Uterus (tissue), 2 donors: ENCODE results near the gene ASPSCR1.

Experiments
- CTCF ChIP-seq, 4 experiments: fragments of 200-600 bp in 2 of 4; fragments of 450-650 bp in 2 of 4; sonication (generic) in 2 of 4; IDR thresholded peaks; one replicate each; pipeline ENCODE4 v1.5.1; 2016 to 2019; ENCODE audit warnings: antibody characterized with exemption in 4 of 4, mild to moderate bottlenecking in 2 of 4, moderate library complexity in 1 of 4
- POLR2A ChIP-seq, 2 donors: fragments of 450-650 bp; IDR thresholded peaks; one replicate each; pipeline ENCODE4 v1.6.1; 2016; ENCODE audit warnings: antibody characterized with exemption in 2 of 2, mild to moderate bottlenecking in 1 of 2, moderate library complexity in 1 of 2

- no peak for TF ChIP-seq CTCF (IDR thresholded peaks at IDR 0.05)
- no peak for TF ChIP-seq POLR2A (IDR thresholded peaks at IDR 0.05)
These were observed 47.9 kb upstream of the ASPSCR1 start for GRCh38 chr17:81929253-81930141.
